H1 (cell line): ENCODE data around the gene STX7. TPM values are rescaled to one million over a fixed set of nuclear protein-coding genes. Genes with fewer than 3 reads are reported as not detected.

Source experiments
- CTBP2 ChIP-seq: IDR thresholded peaks from 2 replicates; pipeline ENCODE4 v1.7.0; 2011; ENCODE audit warnings: borderline replicate concordance, mild to moderate bottlenecking, moderate library complexity, mixed read lengths, low read length; ENCODE audit not compliant: insufficient read depth, insufficient read length
- E2F6 ChIP-seq: IDR thresholded peaks from 2 replicates; pipeline ENCODE4 v1.6.1; 2012; ENCODE audit warnings: inconsistent platforms
- EP300 ChIP-seq, 2 experiments: IDR thresholded peaks; 1 replicate in 1 of 2; 2 replicates in 1 of 2; pipeline ENCODE4 v1.6.1; 2011 to 2012; ENCODE audit warnings: low read depth in 2 of 2, low read length in 2 of 2, mild to moderate bottlenecking in 2 of 2, borderline replicate concordance in 1 of 2, inconsistent platforms in 1 of 2, moderate library complexity in 1 of 2
- EZH2 ChIP-seq: fragments of 200-600 bp; sonication (generic); IDR thresholded peaks from 2 replicates; pipeline ENCODE4 v1.7.1; 2012; ENCODE audit warnings: low read depth, mild to moderate bottlenecking, moderate library complexity, low read length, inconsistent platforms; ENCODE audit not compliant: severe bottlenecking
- JUN ChIP-seq: IDR thresholded peaks from 2 replicates; pipeline ENCODE4 v1.6.1; 2011; ENCODE audit warnings: low read depth, mild to moderate bottlenecking, improper control_type of control experiment, low read length
- POLR2AphosphoS5 ChIP-seq: IDR thresholded peaks from 2 replicates; pipeline ENCODE4 v1.6.1; 2011; ENCODE audit warnings: low read depth, low read length
- SIN3A ChIP-seq, 2 experiments: IDR thresholded peaks in 1 of 2; conservative IDR thresholded peaks in 1 of 2; 2 replicates each; pipeline ENCODE4 v1.6.1; 2011 to 2012; ENCODE audit warnings: low read length in 2 of 2, improper control_type of control experiment in 1 of 2, low read depth in 1 of 2, mild to moderate bottlenecking in 1 of 2
- SIRT6 ChIP-seq: IDR thresholded peaks from one replicate; pipeline ENCODE4 v1.7.1; 2012; ENCODE audit warnings: low read length, inconsistent platforms
- SRF ChIP-seq: IDR thresholded peaks from 2 replicates; pipeline ENCODE4 v1.6.1; 2011; ENCODE audit warnings: mild to moderate bottlenecking, low read depth, low read length, moderate library complexity
- polyA plus RNA-seq, 7 experiments: library from polyadenylated mRNA; depleted of rRNA in 3 of 7; stranded (reverse) in 5 of 7; unstranded in 2 of 7; fragments of >200 nt in 5 of 7; fragments of 200-250 nt in 2 of 7; gene quantifications; 1 replicate in 5 of 7; 2 replicates in 1 of 7; 4 replicates in 1 of 7; pipeline versions ENCODE4 v1.2.1 to v1.2.3, GENCODE V29; 2011 to 2013; ENCODE audit warnings: missing spikeins in 2 of 7, mixed read lengths in 2 of 7
- total RNA-seq: library from RNA; stranded (reverse); fragmentation: NEBNext Ultra II Directional; extraction: Animal tissue kit (Norgen Biotek cat#: 25700); gene quantifications from 2 replicates; pipeline ENCODE4 v1.2.1, GENCODE V29; 2021
- TF ChIP-seq, protein P1 (sequence below): IDR thresholded peaks from 2 replicates; pipeline ENCODE4 v1.6.1; 2012; ENCODE audit warnings: inconsistent platforms

STX7 gene
- total and polyA plus RNA-seq, 2 of the 8 experiments (the other 6 are each of a cell fraction or from before 2014, with no cell fraction given): 5.7 to 27.9 TPM

DNA sequence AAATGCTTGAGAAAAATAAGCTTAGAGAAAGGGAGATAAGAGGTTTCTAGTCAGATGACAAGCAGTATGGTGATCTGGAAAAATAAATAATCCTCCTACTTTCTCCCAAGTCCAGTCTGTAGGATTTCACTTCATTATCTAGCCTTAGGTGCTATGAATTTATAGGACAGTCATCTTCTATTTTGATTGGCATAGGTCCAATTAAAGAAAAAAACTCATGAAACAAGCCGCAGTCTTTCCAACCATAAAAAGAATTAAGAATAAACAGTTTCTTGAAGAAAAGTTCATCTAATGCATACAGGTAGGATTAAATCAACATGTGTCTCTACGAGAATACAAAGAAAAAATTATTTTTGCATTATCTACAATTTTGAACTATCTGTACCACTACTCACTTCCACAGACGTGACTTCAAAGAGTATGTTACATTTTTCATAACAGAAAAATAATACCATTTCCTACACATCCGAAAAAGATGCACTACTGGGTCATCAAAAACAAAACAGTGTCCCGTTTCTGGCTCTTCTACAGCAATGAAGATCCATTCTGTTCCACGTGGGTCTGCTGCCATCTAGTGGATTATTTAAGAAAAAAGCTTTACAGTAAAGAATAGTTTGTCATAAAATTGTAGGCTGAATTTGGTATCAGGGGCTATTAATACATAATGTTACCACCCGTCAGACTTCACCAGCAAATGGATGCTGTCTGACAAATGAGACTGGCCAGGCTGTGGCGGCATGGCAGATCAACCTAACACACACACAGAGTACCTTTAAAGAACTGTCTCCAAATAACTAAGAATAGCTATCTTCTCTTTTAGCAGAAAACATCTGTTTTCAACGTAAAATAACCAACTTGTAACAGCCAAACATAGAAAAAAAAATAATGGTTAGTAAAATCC, 28.9 kb downstream of the STX7 start (continued):
- TF ChIP-seq EZH2 (no peak), SIN3A (conservative IDR thresholded peaks at IDR 0.05 in 1 of 2, IDR thresholded peaks at IDR 0.05 in 1 of 2; ENCODE audit: low read depth in 1 of 2, low read length in 2 of 2) (no peak), E2F6 (no peak), JUN (no peak), SIRT6 (no peak), EP300 (IDR thresholded peaks at IDR 0.05; ENCODE audit: borderline replicate concordance in 1 of 2, low read depth in 2 of 2, low read length in 2 of 2) (no peak), POLR2AphosphoS5 (no peak), SRF (no peak), CTBP2 (no peak)
- TF ChIP-seq, protein P1, sequence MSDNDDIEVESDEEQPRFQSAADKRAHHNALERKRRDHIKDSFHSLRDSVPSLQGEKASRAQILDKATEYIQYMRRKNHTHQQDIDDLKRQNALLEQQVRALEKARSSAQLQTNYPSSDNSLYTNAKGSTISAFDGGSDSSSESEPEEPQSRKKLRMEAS: no peak
